Activated CD8-positive, alpha-beta T cell treated with anti-CD3 and anti-CD28 coated beads for 36 hours (primary cell): ENCODE results near the gene FRS3. TPM values are rescaled to one million over a fixed set of nuclear protein-coding genes. Genes with fewer than 3 reads are reported as not detected.
A peak's percentile ranks its signal among the peaks of the same experiment; 100 is the strongest.

ENCODE experiments used
- ATAC-seq: fragments of 200-7000 bp; cut with Tn5 transposase; one replicate; pipeline ENCODE4 v1.10.0; 2021; ENCODE audit warnings: mild to moderate bottlenecking, moderate library complexity
- CTCF ChIA-PET: fragments of 350-600 bp; sonication (Branson Sonifier 250); formaldehyde crosslinking; loops from one replicate; lab custom pipeline; 2021; ENCODE audit warnings: antibody characterized with exemption; lab: Charles Lee
- POLR2A ChIA-PET: fragments of 350-600 bp; sonication (Branson Sonifier 250); formaldehyde crosslinking; loops from one replicate; lab custom pipeline; 2021; ENCODE audit warnings: antibody characterized with exemption; lab: Charles Lee
- DNase-seq: peaks from one replicate; pipeline ENCODE4 v3.0.0-alpha.2; 2020
- H3K27ac Mint-ChIP-seq: one replicate; pipeline ENCODE4 v1.8.0; 2021; ENCODE audit warnings: mild to moderate bottlenecking, mixed read lengths
- H3K27me3 Mint-ChIP-seq: one replicate; pipeline ENCODE4 v1.8.0; 2021; ENCODE audit warnings: mixed read lengths
- H3K36me3 Mint-ChIP-seq: one replicate; pipeline ENCODE4 v1.8.0; 2021; ENCODE audit warnings: low read depth, mixed read lengths
- H3K4me1 Mint-ChIP-seq: one replicate; pipeline ENCODE4 v1.8.0; 2021; ENCODE audit warnings: low read depth, mixed read lengths
- H3K4me3 Mint-ChIP-seq: one replicate; pipeline ENCODE4 v1.8.0; 2021; ENCODE audit warnings: mild to moderate bottlenecking, moderate library complexity, mixed read lengths
- H3K9me3 Mint-ChIP-seq: one replicate; pipeline ENCODE4 v1.8.0; 2021; ENCODE audit warnings: mixed read lengths
- intact Hi-C: fragments of 100-400 bp; cut with micrococcal nuclease; formaldehyde crosslinking; loops from one replicate; pipeline ENCODE4 v1.10.0; 2022
- total RNA-seq, 2 experiments: library from RNA; stranded (reverse); gene quantifications; one replicate each; pipeline ENCODE4 v1.2.3, GENCODE V29; 2021
- TF ChIP-seq, protein P1 (sequence below): fragments of 200-600 bp; IDR thresholded peaks from one replicate; pipeline ENCODE4 v1.8.0; 2022; ENCODE audit warnings: antibody characterized with exemption, mild to moderate bottlenecking

FRS3 gene
- total RNA-seq, 2 experiments from 2014 or later: 3.2 to 4.1 TPM

GRCh38 chr6:41758641-41759035, 21.1 kb downstream of the FRS3 start:
- H3K27me3 Mint-ChIP-seq: peaks cover 5% of the 10 kb centered on the region
- POLR2A ChIA-PET: no interaction called here

GRCh38 chr6:41757931-41758640, 21.6 kb downstream of the FRS3 start:
- intact Hi-C loops: no loop called here
- H3K27ac Mint-ChIP-seq: no peak overlapping the region
- DNase-seq (no peak), ATAC-seq (no peak)
- ChIA-PET POLR2A (no interaction called here), CTCF (no interaction called here)
- TF ChIP-seq, protein P1, sequence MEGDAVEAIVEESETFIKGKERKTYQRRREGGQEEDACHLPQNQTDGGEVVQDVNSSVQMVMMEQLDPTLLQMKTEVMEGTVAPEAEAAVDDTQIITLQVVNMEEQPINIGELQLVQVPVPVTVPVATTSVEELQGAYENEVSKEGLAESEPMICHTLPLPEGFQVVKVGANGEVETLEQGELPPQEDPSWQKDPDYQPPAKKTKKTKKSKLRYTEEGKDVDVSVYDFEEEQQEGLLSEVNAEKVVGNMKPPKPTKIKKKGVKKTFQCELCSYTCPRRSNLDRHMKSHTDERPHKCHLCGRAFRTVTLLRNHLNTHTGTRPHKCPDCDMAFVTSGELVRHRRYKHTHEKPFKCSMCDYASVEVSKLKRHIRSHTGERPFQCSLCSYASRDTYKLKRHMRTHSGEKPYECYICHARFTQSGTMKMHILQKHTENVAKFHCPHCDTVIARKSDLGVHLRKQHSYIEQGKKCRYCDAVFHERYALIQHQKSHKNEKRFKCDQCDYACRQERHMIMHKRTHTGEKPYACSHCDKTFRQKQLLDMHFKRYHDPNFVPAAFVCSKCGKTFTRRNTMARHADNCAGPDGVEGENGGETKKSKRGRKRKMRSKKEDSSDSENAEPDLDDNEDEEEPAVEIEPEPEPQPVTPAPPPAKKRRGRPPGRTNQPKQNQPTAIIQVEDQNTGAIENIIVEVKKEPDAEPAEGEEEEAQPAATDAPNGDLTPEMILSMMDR: no peak
- no peaks in the 10 kb centered on the region for H3K4me1 Mint-ChIP-seq
- no peak overlapping the region for H3K4me3 Mint-ChIP-seq
- H3K27me3 Mint-ChIP-seq: peaks cover 4% of the 10 kb centered on the region
- no peaks in the 10 kb centered on the region for H3K36me3 Mint-ChIP-seq
- H3K9me3 Mint-ChIP-seq: no peaks in the 10 kb centered on the region

More at GRCh38 chr6:41758641-41759035, 21.1 kb downstream of the FRS3 start:
- Mint-ChIP-seq H3K4me3 (no peak overlapping the region), H3K9me3 (no peaks in the 10 kb centered on the region), H3K27ac (no peak overlapping the region), H3K4me1 (no peaks in the 10 kb centered on the region), H3K36me3 (no peaks in the 10 kb centered on the region)
- intact Hi-C loops: no loop called here
- TF ChIP-seq, protein P1: no peak
- ATAC-seq (no peak), DNase-seq (no peak)
- CTCF ChIA-PET: no interaction called here

- ChIA-PET CTCF (interaction anchor here (1.6 kb wide), 1 partner anchor 51 kb away, joined by 6 read pairs; no protein-coding TSS in a partner anchor), POLR2A (no interaction called here)
- DNase-seq (no peak), ATAC-seq (no peak)
- H3K27ac Mint-ChIP-seq: no peak overlapping the region
- H3K36me3 Mint-ChIP-seq: no peaks in the 10 kb centered on the region
- intact Hi-C loops: no loop called here
- TF ChIP-seq, protein P1: no peak
- H3K4me3 Mint-ChIP-seq: no peak overlapping the region
- H3K9me3 Mint-ChIP-seq: no peaks in the 10 kb centered on the region
- peaks cover 2% of the 10 kb centered on the region for H3K27me3 Mint-ChIP-seq
- no peaks in the 10 kb centered on the region for H3K4me1 Mint-ChIP-seq
Observed at GRCh38 chr6:41757271-41757670, 22.4 kb downstream of the FRS3 start.

DNA sequence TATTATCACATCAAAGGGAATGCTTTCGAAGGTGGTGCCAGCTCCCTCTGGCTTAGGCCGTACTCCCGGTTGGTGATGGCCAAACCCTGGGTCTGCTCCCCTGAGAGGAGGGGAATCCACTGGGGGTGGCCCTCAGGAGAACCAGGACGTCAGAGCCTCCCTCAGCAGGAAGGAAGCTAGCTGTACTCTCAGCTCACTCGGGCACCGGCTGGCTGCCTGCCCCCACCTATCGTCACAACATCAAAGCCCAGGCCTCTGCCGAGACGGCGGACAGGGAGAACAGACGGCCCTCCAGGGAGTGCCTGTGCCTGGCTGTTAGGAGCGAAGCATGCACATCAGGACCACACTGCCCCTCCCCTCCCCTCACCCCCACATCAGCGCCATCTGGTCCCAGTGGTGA, 23.3 kb downstream of the FRS3 start:
- H3K4me1 Mint-ChIP-seq: no peaks in the 10 kb centered on the region
- H3K9me3 Mint-ChIP-seq: no peaks in the 10 kb centered on the region
- ChIA-PET POLR2A (no interaction called here), CTCF (interaction anchor here (1.6 kb wide), 1 partner anchor 50 kb away, joined by 6 read pairs; no protein-coding TSS in a partner anchor)
- no peak overlapping the region for H3K27ac Mint-ChIP-seq
- no peak overlapping the region for H3K4me3 Mint-ChIP-seq
- intact Hi-C loops: no loop called here
- TF ChIP-seq, protein P1: no peak
- DNase-seq: no peak
- H3K36me3 Mint-ChIP-seq: no peaks in the 10 kb centered on the region
- H3K27me3 Mint-ChIP-seq: peaks cover 1% of the 10 kb centered on the region
- peak; percentile 65 for ATAC-seq

GRCh38 chr6:41755895-41756294, 23.8 kb downstream of the FRS3 start:
- DNase-seq (no peak), ATAC-seq (peak; percentile 17)
- ChIA-PET CTCF (interaction anchor here (1.6 kb wide), 1 partner anchor 50 kb away, joined by 6 read pairs; no protein-coding TSS in a partner anchor), POLR2A (no interaction called here)
- no peak overlapping the region for H3K4me3 Mint-ChIP-seq
- TF ChIP-seq, protein P1: no peak
- H3K36me3 Mint-ChIP-seq: no peaks in the 10 kb centered on the region
- intact Hi-C loops: no loop called here
- no peaks in the 10 kb centered on the region for H3K27me3 Mint-ChIP-seq
- no peaks in the 10 kb centered on the region for H3K4me1 Mint-ChIP-seq
- H3K27ac Mint-ChIP-seq: no peak overlapping the region
- H3K9me3 Mint-ChIP-seq: no peaks in the 10 kb centered on the region
